Hematopoietic multipotent progenitor cell treated with erythropoietin and hydrocortisone succinate and interleukin-3 and kit ligand, for 4 days (in vitro differentiated cells): ENCODE data around the gene GAA.
A peak's percentile ranks its signal among the peaks of the same experiment; 100 is the strongest.

ENCODE experiments used
- DNase-seq: peaks from one replicate; pipeline ENCODE4 v3.0.0-alpha.2; 2015

Gene GAA

GRCh38 chr17:80104956-80105375, 3.6 kb downstream of the GAA start:
- no peak for DNase-seq

GRCh38 chr17:80105762-80106161, 4.4 kb downstream of the GAA start:
- DNase-seq, result peak; percentile 19

GRCh38 chr17:80106176-80106575, 4.8 kb downstream of the GAA start:
- DNase-seq, result no peak

- DNase-seq, result no peak
These were observed 5.4 kb downstream of the GAA start for GRCh38 chr17:80106751-80107150.

- DNase-seq, result no peak
These were observed 6.0 kb downstream of the GAA start for GRCh38 chr17:80107231-80108021.

- no peak for DNase-seq
These were observed 6.9 kb downstream of the GAA start for GRCh38 chr17:80108036-80108971.

- DNase-seq, result no peak
These were observed 7.8 kb downstream of the GAA start for GRCh38 chr17:80109066-80109660.

GRCh38 chr17:80109713-80110446, 8.5 kb downstream of the GAA start:
- DNase-seq, result no peak

GRCh38 chr17:80110447-80110812, 9.0 kb downstream of the GAA start:
- no peak for DNase-seq

GRCh38 chr17:80110927-80111701, 9.7 kb downstream of the GAA start:
- DNase-seq, result no peak

- DNase-seq, result no peak
These were observed 10.5 kb downstream of the GAA start for GRCh38 chr17:80111702-80112470.

- DNase-seq, result no peak
These were observed 11.2 kb downstream of the GAA start for GRCh38 chr17:80112471-80113032.

GRCh38 chr17:80113033-80113484, 11.7 kb downstream of the GAA start:
- no peak for DNase-seq

GRCh38 chr17:80114758-80115157, 13.4 kb downstream of the GAA start:
- no peak for DNase-seq

- no peak for DNase-seq
These were observed 13.8 kb downstream of the GAA start for GRCh38 chr17:80115159-80115558.

- DNase-seq, result no peak
These were observed 15.0 kb downstream of the GAA start for GRCh38 chr17:80116276-80116920.

GRCh38 chr17:80116921-80117380, 15.6 kb downstream of the GAA start:
- DNase-seq, result no peak

GRCh38 chr17:80117491-80118401, 16.4 kb downstream of the GAA start:
- DNase-seq, result no peak
